K562 (cell line): Measurements from ENCODE around the gene HBEGF. TPM values are rescaled to one million over a fixed set of nuclear protein-coding genes. Genes with fewer than 3 reads are reported as not detected.

ENCODE experiments used
- BRCA1 ChIP-seq, 2 experiments: fragments of 450-650 bp in 1 of 2; sonication (generic) in 1 of 2; formaldehyde crosslinking in 1 of 2; IDR thresholded peaks; 2 replicates each; pipeline versions ENCODE4 v1.5.0 to v1.6.1; 2017 to 2020; ENCODE audit warnings: mild to moderate bottlenecking in 1 of 2, missing genetic modification reagents in 1 of 2
- CREB3L1 ChIP-seq: fragments of 450-650 bp; IDR thresholded peaks from 2 replicates; pipeline ENCODE4 v1.6.1; 2014; ENCODE audit warnings: low read depth, mild to moderate bottlenecking, moderate library complexity, borderline replicate concordance
- KDM4B ChIP-seq, 2 experiments: fragments of 450-650 bp in 1 of 2; sonication (generic) in 1 of 2; IDR thresholded peaks; 2 replicates each; pipeline ENCODE4 v1.6.1; 2016 to 2017; ENCODE audit warnings: borderline replicate concordance in 2 of 2, antibody characterized with exemption in 1 of 2, low read depth in 1 of 2, mild to moderate bottlenecking in 1 of 2
- KLF13 ChIP-seq: fragments of 450-650 bp; IDR thresholded peaks from 2 replicates; pipeline ENCODE4 v1.6.1; 2016; ENCODE audit warnings: missing genetic modification characterization, low read depth, mild to moderate bottlenecking, missing compliant biosample characterization, moderate library complexity, borderline replicate concordance
- MAFK ChIP-seq: IDR thresholded peaks from 2 replicates; pipeline ENCODE4 v1.6.1; 2011; ENCODE audit warnings: low read length, improper control_type of control experiment
- NR0B1 ChIP-seq: fragments of 450-650 bp; IDR thresholded peaks from one replicate; pipeline ENCODE4 v1.6.1; 2018; ENCODE audit warnings: mild to moderate bottlenecking, moderate library complexity; ENCODE audit not compliant: partially characterized antibody
- POLR2AphosphoS5 ChIP-seq: IDR thresholded peaks from 2 replicates; pipeline ENCODE4 v1.6.1; 2011; ENCODE audit warnings: mild to moderate bottlenecking, low read depth, low read length, moderate library complexity; ENCODE audit not compliant: control insufficient read depth, insufficient read depth
- SOX6 ChIP-seq: fragments of 450-650 bp; IDR thresholded peaks from 2 replicates; pipeline ENCODE4 v1.6.1; 2014; ENCODE audit warnings: mild to moderate bottlenecking
- THAP12 ChIP-seq: fragments of 250-450 bp; sonication (Bioruptor Pico); IDR thresholded peaks from 2 replicates; pipeline ENCODE4 v1.9.0; 2021; ENCODE audit warnings: mild to moderate bottlenecking, inconsistent platforms
- YBX1 ChIP-seq: fragments of 450-650 bp; IDR thresholded peaks from 2 replicates; pipeline ENCODE4 v1.7.1; 2016; ENCODE audit warnings: mild to moderate bottlenecking
- ZBTB40 ChIP-seq, 2 experiments: fragments of 450-650 bp in 1 of 2; sonication (generic) in 1 of 2; formaldehyde crosslinking in 1 of 2; IDR thresholded peaks; 2 replicates each; pipeline versions ENCODE4 v1.7.1 to v1.9.0; 2016 to 2022; ENCODE audit warnings: inconsistent platforms in 1 of 2, mild to moderate bottlenecking in 1 of 2, missing genetic modification reagents in 1 of 2
- ZNF77 ChIP-seq: fragments of 250-450 bp; sonication (Bioruptor Pico); IDR thresholded peaks from 2 replicates; pipeline ENCODE4 v1.5.0; 2020
- polyA plus RNA-seq, 8 experiments: library from polyadenylated mRNA; depleted of rRNA in 4 of 8; stranded (reverse) in 5 of 8; unstranded in 3 of 8; fragments of >200 nt; fragmentation: Nextera tagmentation in 2 of 8; fragmentation: Illumina TruSeq in 1 of 8; extraction: Ambion mirVana in 2 of 8; extraction: Trizol in 1 of 8; gene quantifications; 2 replicates each; pipeline versions ENCODE4 v1.2.1 to v1.2.3, GENCODE V29; 2011 to 2014; ENCODE audit warnings: inconsistent platforms in 1 of 8, missing spikeins in 1 of 8
- total RNA-seq, 7 experiments: library from RNA; depleted of rRNA in 6 of 7; stranded (reverse); fragments of >200 nt in 6 of 7; fragmentation: Illumina TruSeq in 2 of 7; extraction: Trizol in 2 of 7; gene quantifications; 2 replicates each; pipeline versions ENCODE4 v1.2.1 to v1.2.3, GENCODE V29; 2011 to 2021; ENCODE audit warnings: low replicate concordance in 1 of 7

Gene HBEGF
- total and polyA plus RNA-seq, 9 of the 15 experiments (the other 6 are each of a cell fraction or from before 2014, with no cell fraction given): 0.11 to 1.1 (median 0.60) TPM

- TF ChIP-seq ZNF77 (no peak), THAP12 (CRISPR knock-in tag) (no peak), KDM4B (IDR thresholded peaks at IDR 0.05; ENCODE audit: borderline replicate concordance in 2 of 2, low read depth in 1 of 2) (no peak), MAFK (peak; percentile 12; the same call in 1 of the 2 replicates), POLR2AphosphoS5 (no peak), KLF13 (tag) (no peak), YBX1 (no peak), NR0B1 (no peak), SOX6 (no peak), ZBTB40 (IDR thresholded peaks at IDR 0.05) (peak; percentile 46; the same call in 1 of the 2 replicates), ZBTB40 (CRISPR knock-in tag; IDR thresholded peaks at IDR 0.05) (no peak), CREB3L1 (no peak), BRCA1 (IDR thresholded peaks at IDR 0.05) (no peak), BRCA1 (CRISPR knock-in tag; IDR thresholded peaks at IDR 0.05) (no peak)
Measured at GRCh38 chr5:140357726-140358093, 11.3 kb upstream of the HBEGF start (continued).
